Ramos (cell line): ENCODE data around the gene CFAP46.

ENCODE experiments used
- in situ Hi-C: fragments of 300-500 bp; cut with MboI; formaldehyde crosslinking; loops from one replicate; pipeline ENCODE4 v1.14.3; 2022; ENCODE audit warnings: low sequenced_read_pairs; ENCODE audit not compliant: unreplicated experiment

The CFAP46 gene

GRCh38 chr10:132946806-132947546 lies 4.6 kb upstream of the CFAP46 start:
- in situ Hi-C loops: no loop called here

DNA sequence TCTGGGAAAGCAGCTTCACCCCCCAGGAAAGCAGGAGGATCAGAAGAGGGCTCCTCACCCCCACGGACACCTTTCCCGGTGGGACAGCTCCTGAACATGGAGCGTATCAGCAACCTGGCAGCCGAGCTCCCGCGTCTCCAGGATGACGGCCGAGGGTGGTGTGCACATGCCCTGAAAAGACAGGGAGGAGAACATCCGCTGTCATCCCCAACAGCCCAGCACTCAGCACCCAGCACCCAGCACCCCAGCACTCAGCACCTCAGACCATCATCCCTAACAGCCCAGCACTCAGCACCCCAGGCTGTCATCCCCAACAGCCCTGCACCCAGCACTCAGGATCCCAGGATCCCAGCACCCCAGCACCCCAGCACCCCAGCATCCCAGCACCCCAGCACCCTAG lies 3.9 kb upstream of the CFAP46 start:
- in situ Hi-C loops: no loop called here

GRCh38 chr10:132945894-132946255 lies 3.5 kb upstream of the CFAP46 start:
- in situ Hi-C loops: no loop called here

DNA sequence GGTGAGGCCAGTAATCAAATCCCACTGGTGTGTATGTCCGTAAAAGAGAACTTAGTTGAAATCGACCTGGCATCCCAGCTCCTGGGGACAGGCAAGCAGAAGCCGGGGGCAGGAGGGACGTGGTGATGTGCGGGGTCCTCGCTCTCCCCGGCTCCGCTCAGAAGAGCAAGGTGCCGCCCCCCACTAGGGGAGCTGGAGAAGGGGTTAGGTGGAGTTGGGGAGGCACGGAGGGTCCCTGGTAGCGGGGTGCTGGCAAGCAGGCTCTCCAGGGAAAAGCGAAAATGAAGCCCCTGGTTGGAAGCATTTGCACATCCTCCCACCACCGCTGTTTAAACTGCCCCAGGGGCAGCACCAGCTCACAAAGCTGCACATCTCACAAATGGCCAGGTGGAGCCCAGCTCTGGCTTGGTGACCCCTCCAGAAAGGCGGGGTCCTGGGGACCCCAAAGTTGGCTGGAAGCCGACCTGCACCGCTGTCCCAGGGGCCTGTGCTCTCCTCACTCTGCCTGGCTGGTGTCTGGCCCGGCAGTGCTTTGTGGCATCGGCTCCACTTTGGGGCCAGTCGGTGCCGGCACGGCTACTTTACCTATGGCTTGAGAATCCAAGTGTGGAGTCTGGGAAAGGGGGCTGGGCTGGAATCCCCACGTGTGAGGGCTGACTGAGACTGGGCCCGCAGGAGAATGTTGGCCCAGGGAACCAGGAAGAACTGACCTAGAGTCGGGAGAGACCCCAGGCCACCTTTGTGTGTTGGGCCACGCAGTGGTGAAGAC lies 2.9 kb upstream of the CFAP46 start:
- in situ Hi-C loops: no loop called here

DNA sequence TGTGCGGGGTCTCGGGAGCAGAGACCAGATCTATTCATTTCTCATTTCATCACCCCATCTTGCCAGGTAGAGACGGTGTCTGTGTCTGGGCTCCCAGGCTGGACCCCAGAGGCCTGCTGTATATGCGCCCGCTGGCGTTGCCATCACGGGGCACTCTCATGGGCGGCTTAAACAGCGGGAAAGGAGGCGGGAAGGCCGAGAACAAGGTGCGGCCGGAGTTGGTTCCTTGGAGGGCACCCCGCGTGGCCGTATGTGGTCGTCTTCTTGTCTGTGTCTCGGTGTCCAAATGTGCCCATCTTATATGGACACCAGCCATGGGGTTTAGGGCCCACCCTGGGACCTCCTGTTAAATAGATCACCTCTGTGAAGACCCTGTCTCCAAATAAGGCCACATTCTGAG lies 2.1 kb upstream of the CFAP46 start:
- in situ Hi-C loops: no loop called here

DNA sequence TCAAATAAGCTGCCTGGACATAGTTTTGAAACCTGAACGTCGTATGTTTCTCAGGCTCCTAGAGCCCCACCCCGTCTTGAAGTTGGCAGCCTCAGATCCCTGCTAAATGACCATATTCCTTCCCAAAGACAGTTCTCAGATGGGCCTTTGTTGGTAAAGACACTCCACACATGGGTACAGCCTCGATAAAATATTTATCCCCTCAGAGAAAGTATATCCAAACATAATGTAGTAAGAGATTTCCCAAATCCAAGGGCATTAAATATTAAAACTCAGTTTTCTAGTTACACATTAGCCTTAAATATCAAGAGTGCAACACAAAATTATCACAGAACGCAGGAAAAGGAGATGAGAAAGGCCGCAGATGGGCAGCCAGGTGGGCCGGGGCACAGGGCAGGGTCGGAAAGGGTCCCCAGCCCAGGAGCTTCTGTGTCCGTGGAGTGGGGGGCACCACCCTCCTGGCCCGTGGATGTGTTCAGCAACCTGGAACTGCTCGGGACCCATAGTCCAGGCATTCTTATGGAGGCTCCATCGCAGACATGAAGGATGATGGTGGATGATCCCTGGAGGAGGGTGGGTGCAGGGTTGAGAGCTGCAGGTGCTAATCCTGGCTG lies 1.5 kb upstream of the CFAP46 start:
- in situ Hi-C loops: no loop called here

DNA sequence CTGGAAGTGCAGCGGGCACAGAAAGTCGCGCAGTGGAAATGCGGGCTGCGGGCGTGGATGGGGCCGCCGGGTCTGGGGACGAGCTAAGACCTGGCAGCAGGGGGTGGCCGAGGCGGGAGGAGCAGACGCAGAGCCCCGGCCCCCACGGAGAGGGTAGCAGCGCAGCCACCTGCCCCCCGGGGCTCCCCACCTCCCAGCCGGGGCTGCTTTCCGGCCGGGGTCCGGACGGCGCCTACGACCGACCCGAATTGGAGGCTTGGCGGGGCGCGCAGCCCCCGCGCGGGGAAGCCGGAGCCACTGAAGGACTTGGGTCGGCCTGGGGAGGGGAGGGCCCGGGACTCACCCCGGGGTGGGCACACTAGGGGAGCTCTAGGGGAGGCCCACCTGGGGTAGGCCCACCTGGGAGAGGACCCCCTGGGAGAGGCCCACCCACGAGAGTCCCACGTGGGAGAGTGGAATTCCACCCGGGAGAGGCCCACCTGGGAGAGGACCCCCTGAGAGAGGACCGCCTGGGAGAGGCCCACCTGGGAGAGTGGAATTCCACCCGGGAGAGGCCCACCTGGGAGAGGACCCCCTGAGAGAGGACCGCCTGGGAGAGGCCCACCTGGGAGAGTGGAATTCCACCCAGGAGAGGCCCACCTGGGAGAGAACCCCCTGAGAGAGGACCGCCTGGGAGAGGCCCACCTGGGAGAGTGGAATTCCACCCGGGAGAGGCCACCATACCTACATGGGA lies 854 bp upstream of the CFAP46 start:
- in situ Hi-C loops: no loop called here

- in situ Hi-C loops: no loop called here
These were observed 724 bp downstream of the CFAP46 start for GRCh38 chr10:132941640-132942051.

DNA sequence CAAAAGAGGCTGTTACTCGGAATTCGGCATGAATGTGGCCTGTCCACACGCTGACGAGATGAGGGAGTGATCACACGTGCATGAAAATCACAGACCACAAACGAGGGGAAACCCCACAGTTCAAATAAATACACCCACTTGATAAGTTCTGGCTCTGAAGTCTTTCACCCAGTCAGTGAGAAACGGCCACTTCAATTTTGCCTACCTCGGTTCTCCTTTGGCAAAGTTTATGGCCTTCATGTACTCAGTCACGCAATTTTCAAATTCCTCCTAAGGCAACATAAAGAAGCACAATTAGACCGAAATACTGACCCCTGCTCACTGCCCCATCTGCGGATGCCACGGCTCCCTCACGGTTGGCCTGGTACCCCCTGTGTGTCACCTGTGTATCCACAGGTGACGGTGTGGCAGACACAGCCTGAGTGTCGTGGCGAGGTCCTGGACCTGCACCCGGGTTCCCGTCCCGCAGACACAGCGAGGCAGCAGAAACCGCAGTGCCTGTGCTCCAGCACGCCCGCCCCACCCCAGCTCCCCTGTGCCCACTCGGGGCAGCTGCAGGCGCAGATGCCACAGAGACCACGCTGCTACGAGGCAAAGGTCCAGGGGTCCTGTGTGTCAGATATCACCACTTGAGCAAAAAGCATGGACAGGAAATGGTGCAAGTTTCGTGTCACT lies 1.4 kb downstream of the CFAP46 start:
- in situ Hi-C loops: no loop called here

DNA sequence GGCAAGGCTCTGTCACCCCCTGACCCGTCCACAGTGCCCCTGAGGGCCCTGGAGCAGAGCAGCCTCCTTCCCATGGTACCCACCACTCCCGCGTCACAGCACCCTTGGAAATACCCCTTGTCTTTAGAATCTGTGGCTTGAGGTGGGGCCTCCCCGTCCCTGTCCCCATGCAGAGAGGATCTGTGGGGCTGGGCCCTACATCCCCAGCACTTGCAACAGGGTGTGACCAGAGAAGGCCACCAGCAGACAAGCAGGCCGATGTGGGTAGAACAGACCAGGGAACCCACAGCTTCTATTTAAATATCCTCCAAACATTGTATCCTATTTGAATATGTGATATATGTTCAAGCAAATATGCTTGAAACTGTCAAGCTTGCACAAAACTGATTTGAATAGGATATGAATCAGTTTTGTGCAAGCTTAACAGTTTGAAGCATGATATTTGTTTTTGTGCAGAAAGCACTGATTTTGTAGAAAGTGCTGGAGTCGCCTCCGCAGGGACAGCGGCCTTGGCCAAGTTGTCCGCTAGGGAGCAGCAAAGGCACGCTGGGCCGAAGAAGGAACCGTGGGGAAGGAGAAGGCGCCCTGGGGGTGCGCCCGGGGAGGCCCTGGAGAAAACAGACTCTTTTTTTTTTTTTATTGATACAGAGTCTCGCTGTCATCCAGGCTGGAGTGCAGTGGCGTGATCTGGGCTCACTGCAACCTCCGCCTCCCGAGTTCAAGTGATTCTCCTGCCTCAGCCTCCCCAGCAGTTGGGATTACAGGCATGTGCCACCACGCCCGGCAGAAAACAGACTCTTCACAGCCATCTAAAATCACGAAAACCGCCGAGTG lies 2.2 kb downstream of the CFAP46 start:
- in situ Hi-C loops: no loop called here

DNA sequence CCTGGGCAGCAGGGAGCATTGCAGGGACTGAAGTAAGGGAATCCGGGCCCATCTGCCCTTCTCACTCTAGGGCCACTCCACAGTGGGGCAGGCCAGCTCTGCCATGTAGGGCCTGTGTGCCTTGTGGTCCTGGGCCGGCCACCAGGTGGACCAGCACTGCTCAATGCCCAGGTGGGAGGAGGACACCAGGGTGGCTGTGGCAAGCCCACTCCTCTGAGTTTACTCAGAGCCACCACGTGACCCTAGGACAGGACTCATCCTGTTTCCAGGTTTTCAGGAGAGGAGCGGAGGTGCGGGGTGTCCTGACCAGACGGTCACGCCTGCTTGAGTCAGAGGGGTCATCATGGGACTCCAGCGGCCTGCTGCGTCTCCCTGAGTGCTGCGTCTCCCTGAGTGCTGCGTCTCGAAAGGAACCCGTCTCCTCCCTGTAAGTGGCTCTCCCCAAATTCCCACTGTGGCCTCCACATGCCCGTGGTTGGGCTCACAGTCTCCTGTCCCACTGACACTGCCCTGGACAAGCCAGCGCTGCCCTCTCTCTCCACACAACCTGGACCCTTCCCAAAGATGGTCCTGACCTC lies 2.9 kb downstream of the CFAP46 start:
- in situ Hi-C loops: no loop called here

GRCh38 chr10:132938472-132939339 lies 3.7 kb downstream of the CFAP46 start:
- in situ Hi-C loops: no loop called here

DNA sequence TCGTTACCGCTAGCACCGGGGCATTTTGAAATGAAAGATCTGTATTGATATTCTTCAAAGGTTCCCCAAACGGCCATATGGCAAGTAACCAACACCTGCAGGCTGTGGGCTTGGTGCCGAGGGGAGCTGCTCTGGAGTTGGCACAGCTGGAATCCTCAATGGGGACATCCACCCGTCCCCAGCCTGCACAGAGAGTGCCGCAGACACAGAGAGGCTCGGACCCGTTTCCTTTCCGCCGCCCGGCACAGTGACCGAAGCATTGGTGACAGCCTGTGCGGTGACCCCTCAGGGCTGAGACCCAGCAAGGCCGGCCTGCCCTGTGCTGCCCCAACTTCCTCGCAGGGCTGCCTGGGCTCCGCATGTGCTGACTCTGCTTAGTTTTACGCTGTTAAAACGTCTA lies 4.5 kb downstream of the CFAP46 start:
- in situ Hi-C loops: no loop called here

- in situ Hi-C loops: no loop called here
These were observed 7.4 kb downstream of the CFAP46 start for GRCh38 chr10:132934953-132935352.

- in situ Hi-C loops: no loop called here
These were observed 8.9 kb downstream of the CFAP46 start for GRCh38 chr10:132933308-132934042.

DNA sequence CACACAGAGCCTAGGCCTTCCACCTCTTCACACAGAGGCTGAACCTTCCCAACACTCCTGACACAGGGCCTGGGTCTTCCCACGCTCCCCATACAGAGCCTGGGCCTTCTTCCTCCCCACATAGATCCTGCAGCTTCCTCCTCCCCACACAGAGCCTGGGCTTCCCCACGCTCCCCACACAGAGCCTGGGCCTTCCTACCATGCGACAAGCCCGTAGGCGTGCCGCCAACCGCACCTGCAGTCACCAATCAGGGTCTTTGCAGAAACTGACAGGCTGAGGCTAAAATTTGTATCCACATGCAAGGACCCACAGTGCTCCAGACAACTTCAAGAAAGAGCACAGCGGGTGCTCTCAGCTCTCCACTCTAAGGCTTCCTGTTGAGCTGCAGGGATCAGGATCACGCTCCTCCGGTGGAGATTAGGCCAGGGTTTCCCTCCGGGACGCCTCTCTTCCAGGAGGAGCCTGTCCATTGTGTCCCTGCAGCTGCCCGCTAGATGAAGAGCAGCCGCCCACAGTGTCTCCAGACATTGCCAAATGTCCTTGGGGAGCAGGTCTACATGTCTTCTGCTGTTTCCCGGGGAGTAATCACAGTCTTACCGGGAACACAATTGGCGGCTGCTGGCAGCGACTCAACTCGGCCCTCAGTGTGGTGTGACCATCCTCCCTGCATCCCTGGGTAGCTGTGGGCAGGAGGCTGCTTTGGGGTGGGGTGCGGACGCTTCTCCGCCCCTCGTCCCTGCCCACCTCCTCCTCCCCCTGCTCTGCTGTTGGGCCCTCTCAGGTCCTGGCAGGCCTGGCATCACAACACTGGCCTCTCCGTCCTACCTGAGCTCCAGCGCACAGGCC lies 9.7 kb downstream of the CFAP46 start:
- in situ Hi-C loops: no loop called here
